NT2/D1 (cell line): ENCODE results near the gene ANXA10.

Experiments used
- YY1 ChIP-seq: IDR thresholded peaks from 2 replicates; pipeline ENCODE4 v1.6.1; 2011; ENCODE audit not compliant: insufficient read length, insufficient read depth
- ZNF274 ChIP-seq: IDR thresholded peaks from 2 replicates; pipeline ENCODE4 v1.6.1; 2011; ENCODE audit warnings: mild to moderate bottlenecking, low read depth, low read length

DNA sequence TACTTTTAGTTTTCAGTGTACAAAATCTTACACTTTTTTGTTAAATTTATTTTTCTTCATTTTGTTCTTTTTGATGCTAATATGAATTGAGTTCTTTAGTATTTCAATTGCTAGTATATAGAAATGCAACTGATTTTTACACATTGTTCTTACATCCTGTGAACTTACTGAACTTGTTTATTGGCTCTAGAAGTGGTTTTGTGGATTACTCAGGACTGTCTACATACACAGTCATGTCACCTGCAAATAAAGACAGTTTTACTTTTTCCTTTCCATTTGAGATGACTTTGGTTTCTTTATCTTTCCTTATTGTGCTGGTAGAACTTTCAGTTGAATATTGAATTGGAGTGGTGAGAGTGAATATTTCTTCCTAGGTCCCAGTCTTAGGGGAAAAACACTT lies 40.8 kb upstream of the ANXA10 start:
- TF ChIP-seq ZNF274 (no peak), YY1 (no peak)
